GM23248 (cell line): ENCODE data around the gene VGLL2. TPM values are rescaled to one million over a fixed set of nuclear protein-coding genes. Genes with fewer than 3 reads are reported as not detected.
A peak's percentile ranks its signal among the peaks of the same experiment; 100 is the strongest.

Experiments used
- DNase-seq: peaks from one replicate; pipeline ENCODE4 v3.0.0-alpha.2; 2015
- H2AFZ ChIP-seq: fragments of 200-600 bp; sonication (generic); 2 replicates; pipeline ENCODE4 v1.6.1; 2016; ENCODE audit warnings: antibody characterized with exemption
- H3F3A ChIP-seq: fragments of 200-600 bp; sonication (generic); 2 replicates; pipeline ENCODE4 v1.6.1; 2016; ENCODE audit warnings: mild to moderate bottlenecking, antibody characterized with exemption, mixed run types; ENCODE audit not compliant: insufficient read depth
- H3K27ac ChIP-seq: fragments of 200-600 bp; sonication (generic); 2 replicates; pipeline ENCODE4 v1.5.1; 2016; ENCODE audit warnings: mild to moderate bottlenecking
- H3K27me3 ChIP-seq: fragments of 200-600 bp; sonication (generic); replicated peaks from 2 replicates; pipeline ENCODE4 v1.6.1; 2016; ENCODE audit warnings: mild to moderate bottlenecking; ENCODE audit not compliant: insufficient read depth
- H3K36me3 ChIP-seq: fragments of 200-600 bp; sonication (generic); 2 replicates; pipeline ENCODE4 v1.6.1; 2016; ENCODE audit warnings: low read depth, mild to moderate bottlenecking
- H3K4me1 ChIP-seq: fragments of 200-600 bp; sonication (generic); 2 replicates; pipeline ENCODE4 v1.6.1; 2016; ENCODE audit warnings: mild to moderate bottlenecking; ENCODE audit not compliant: insufficient read depth
- H3K4me2 ChIP-seq: fragments of 200-600 bp; sonication (generic); one replicate; pipeline ENCODE4 v1.6.1; 2016; ENCODE audit warnings: mild to moderate bottlenecking; ENCODE audit not compliant: unreplicated experiment
- H3K4me3 ChIP-seq: fragments of 200-600 bp; sonication (generic); 2 replicates; pipeline ENCODE4 v1.5.1; 2016; ENCODE audit warnings: mild to moderate bottlenecking
- H3K79me2 ChIP-seq: fragments of 200-600 bp; sonication (generic); 2 replicates; pipeline ENCODE4 v1.6.1; 2016; ENCODE audit warnings: mild to moderate bottlenecking; ENCODE audit not compliant: insufficient read depth
- H3K9ac ChIP-seq: fragments of 200-600 bp; sonication (generic); 2 replicates; pipeline ENCODE4 v1.6.1; 2016; ENCODE audit warnings: mild to moderate bottlenecking
- H3K9me2 ChIP-seq: fragments of 200-600 bp; sonication (generic); 2 replicates; pipeline ENCODE4 v1.6.1; 2016; ENCODE audit warnings: mixed run types, mild to moderate bottlenecking, moderate library complexity; ENCODE audit not compliant: insufficient read depth
- H3K9me3 ChIP-seq: fragments of 200-600 bp; sonication (generic); one replicate; pipeline ENCODE4 v1.6.1; 2017; ENCODE audit warnings: low read depth
- H4K20me1 ChIP-seq: fragments of 200-600 bp; sonication (generic); 2 replicates; pipeline ENCODE4 v1.6.0; 2016; ENCODE audit not compliant: insufficient read depth
- EZH2 ChIP-seq: fragments of 200-600 bp; sonication (generic); IDR thresholded peaks from 2 replicates; pipeline ENCODE4 v1.6.1; 2018; ENCODE audit warnings: antibody characterized with exemption, mild to moderate bottlenecking; ENCODE audit not compliant: insufficient read depth, poor library complexity, severe bottlenecking
- EZH2phosphoT487 ChIP-seq: fragments of 200-600 bp; sonication (generic); IDR thresholded peaks from 2 replicates; pipeline ENCODE4 v1.6.1; 2018; ENCODE audit warnings: antibody characterized with exemption, moderate library complexity, mild to moderate bottlenecking, low read depth; ENCODE audit not compliant: insufficient read depth
- WGBS, 2 experiments: methylation state at CpG; one replicate each; pipeline ENCODE4 v1.1.6; 2015 to 2017; ENCODE audit warnings: low lambda C conversion rate in 2 of 2, low coverage in 1 of 2; ENCODE audit errors: missing lambda C conversion rate in 2 of 2; 5-methylcytosine and 5-hydroxymethylcytosine counted together
- in situ Hi-C: fragments of 300-500 bp; cut with MboI; formaldehyde crosslinking; loops from 2 replicates; pipeline ENCODE4 v1.15.0; 2020
- polyA plus RNA-seq: library from polyadenylated mRNA; unstranded; fragments of >200 nt; fragmentation: Nextera tagmentation; extraction: Ambion mirVana; gene quantifications from 2 replicates; pipeline ENCODE4 v1.2.1, GENCODE V29; 2016
- total RNA-seq: library from RNA; depleted of rRNA; stranded (reverse); fragments of >200 nt; shearing (Covaris generic); gene quantifications from 2 replicates; pipeline ENCODE4 v1.2.3, GENCODE V29; 2014

Gene VGLL2
- total and polyA plus RNA-seq, 2 experiments from 2014 or later = not detected

GRCh38 chr6:117275205-117275604, 9.8 kb downstream of the VGLL2 start:
- 69 to 71% methylated on average over 9 of the region's 9 CpGs for WGBS, 2 experiments
- Histone ChIP-seq H3K27me3 (peaks cover 20% of the 10 kb centered on the region; the same call in 1 of the 2 replicates), H2AFZ (no peak overlapping the region), H3K9me3 (no peaks in the 10 kb centered on the region), H3F3A (no peaks in the 10 kb centered on the region), H3K4me3 (no peak overlapping the region), H3K4me1 (no peaks in the 10 kb centered on the region), H4K20me1 (no peaks in the 10 kb centered on the region), H3K4me2 (no peak overlapping the region), H3K36me3 (no peaks in the 10 kb centered on the region), H3K9me2 (no peaks in the 10 kb centered on the region), H3K9ac (no peak overlapping the region), H3K27ac (no peak overlapping the region), H3K79me2 (no peaks in the 10 kb centered on the region)
- DNase-seq = no peak
- in situ Hi-C loops = no loop called here
- TF ChIP-seq EZH2phosphoT487 (no peak), EZH2 (no peak)

- Histone ChIP-seq H3K27me3 (peaks cover 20% of the 10 kb centered on the region; the same call in 1 of the 2 replicates), H3K79me2 (no peaks in the 10 kb centered on the region)
- 48 to 51% methylated on average over 5 of the region's 5 CpGs for WGBS, 2 experiments
Measured at GRCh38 chr6:117275711-117276110, 10.4 kb downstream of the VGLL2 start.

GRCh38 chr6:117276778-117277316, 11.5 kb downstream of the VGLL2 start:
- no peaks in the 10 kb centered on the region for H3K9me2 ChIP-seq
- H2AFZ ChIP-seq = no peak overlapping the region
- H3K27me3 ChIP-seq = peaks cover 20% of the 10 kb centered on the region; the same call in 1 of the 2 replicates
- TF ChIP-seq EZH2phosphoT487 (no peak), EZH2 (no peak)
- no peak overlapping the region for H3K27ac ChIP-seq
- no peaks in the 10 kb centered on the region for H4K20me1 ChIP-seq
- no peak for DNase-seq
- WGBS, 2 experiments = 84 to 88% methylated on average over 10 of the region's 10 CpGs
- no peaks in the 10 kb centered on the region for H3F3A ChIP-seq
- in situ Hi-C loops = no loop called here
- H3K79me2 ChIP-seq = no peaks in the 10 kb centered on the region
- H3K36me3 ChIP-seq = no peaks in the 10 kb centered on the region
- H3K9me3 ChIP-seq = no peaks in the 10 kb centered on the region
- no peak overlapping the region for H3K4me2 ChIP-seq
- H3K4me3 ChIP-seq = no peak overlapping the region
- no peak overlapping the region for H3K9ac ChIP-seq
- no peaks in the 10 kb centered on the region for H3K4me1 ChIP-seq

More at GRCh38 chr6:117275711-117276110, 10.4 kb downstream of the VGLL2 start:
- H3K4me3 ChIP-seq = no peak overlapping the region
- in situ Hi-C loops = no loop called here
- no peaks in the 10 kb centered on the region for H3K4me1 ChIP-seq
- no peaks in the 10 kb centered on the region for H3K9me2 ChIP-seq
- no peak for DNase-seq
- no peak for TF ChIP-seq EZH2
- TF ChIP-seq EZH2phosphoT487 = no peak
- H3K36me3 ChIP-seq = no peaks in the 10 kb centered on the region
- no peak overlapping the region for H2AFZ ChIP-seq
- H3K27ac ChIP-seq = no peak overlapping the region
- no peak overlapping the region for H3K4me2 ChIP-seq
- no peaks in the 10 kb centered on the region for H3F3A ChIP-seq
- H3K9me3 ChIP-seq = no peaks in the 10 kb centered on the region
- no peaks in the 10 kb centered on the region for H4K20me1 ChIP-seq
- H3K9ac ChIP-seq = no peak overlapping the region

GRCh38 chr6:117280922-117281321, 15.6 kb downstream of the VGLL2 start:
- Histone ChIP-seq H3K36me3 (no peaks in the 10 kb centered on the region), H3K9me2 (no peaks in the 10 kb centered on the region), H3K4me1 (no peaks in the 10 kb centered on the region), H3K9me3 (no peaks in the 10 kb centered on the region), H3F3A (no peaks in the 10 kb centered on the region), H3K27me3 (0 out of 2 replicates have a peak, but pooled peaks cover 11% of the 10 kb centered on the region), H3K79me2 (no peaks in the 10 kb centered on the region), H4K20me1 (no peaks in the 10 kb centered on the region), H2AFZ (no peak overlapping the region), H3K4me2 (no peak overlapping the region), H3K9ac (no peak overlapping the region), H3K27ac (no peak overlapping the region), H3K4me3 (no peak overlapping the region)
- TF ChIP-seq EZH2phosphoT487 = no peak
- in situ Hi-C loops = no loop called here
- 34 to 60% methylated on average over 3 of the region's 3 CpGs for WGBS, 2 experiments
- DNase-seq = peak; percentile 26
